Measurements from ENCODE around the gene SUCO. TPM values are rescaled to one million over a fixed set of nuclear protein-coding genes. Genes with fewer than 3 reads are reported as not detected.

Gene SUCO
- total and polyA plus RNA-seq, 2 donors, result 17.3 to 106 TPM

GRCh38 chr1:172556461-172556860 lies 23.5 kb downstream of the SUCO start:
- H3K36me3 ChIP-seq (ENCODE audit: insufficient read depth), result no peaks in the 10 kb centered on the region
- DNase-seq (ENCODE audit: extremely low spot score), result no peak
- H3K4me3 ChIP-seq (ENCODE audit: low read depth, low read length), result no peak overlapping the region
- no peak overlapping the region for H3K27ac ChIP-seq (ENCODE audit: low read depth)
- no peaks in the 10 kb centered on the region for H3K4me1 ChIP-seq (ENCODE audit: insufficient read depth)

GRCh38 chr1:172557270-172557669 lies 24.3 kb downstream of the SUCO start:
- no peak overlapping the region for H3K4me3 ChIP-seq (ENCODE audit: low read depth, low read length)
- H3K36me3 ChIP-seq (ENCODE audit: insufficient read depth), result no peaks in the 10 kb centered on the region
- WGBS, result 99% methylated on average over 1 of the region's 1 CpG
- no peaks in the 10 kb centered on the region for H3K4me1 ChIP-seq (ENCODE audit: insufficient read depth)
- no peak overlapping the region for H3K27ac ChIP-seq (ENCODE audit: low read depth)
- no peak for DNase-seq (ENCODE audit: extremely low spot score)

GRCh38 chr1:172559572-172560210 lies 26.7 kb downstream of the SUCO start:
- no peaks in the 10 kb centered on the region for H3K36me3 ChIP-seq (ENCODE audit: insufficient read depth)
- 91% methylated on average over 4 of the region's 4 CpGs for WGBS
- H3K27ac ChIP-seq (ENCODE audit: low read depth), result no peak overlapping the region
- DNase-seq (ENCODE audit: extremely low spot score), result no peak
- no peak overlapping the region for H3K4me3 ChIP-seq (ENCODE audit: low read depth, low read length)
- H3K4me1 ChIP-seq (ENCODE audit: insufficient read depth), result no peaks in the 10 kb centered on the region

- H3K4me1 ChIP-seq (ENCODE audit: insufficient read depth), result no peaks in the 10 kb centered on the region
- no peak overlapping the region for H3K4me3 ChIP-seq (ENCODE audit: low read depth, low read length)
- no peaks in the 10 kb centered on the region for H3K36me3 ChIP-seq (ENCODE audit: insufficient read depth)
- no peak overlapping the region for H3K27ac ChIP-seq (ENCODE audit: low read depth)
- DNase-seq (ENCODE audit: extremely low spot score), result no peak
- 98% methylated on average over 3 of the region's 3 CpGs for WGBS
Measured at GRCh38 chr1:172561252-172561651, 28.3 kb downstream of the SUCO start.

- Histone ChIP-seq H3K4me3 (ENCODE audit: low read depth, low read length) (no peak overlapping the region), H3K27ac (ENCODE audit: low read depth) (no peak overlapping the region), H3K4me1 (ENCODE audit: insufficient read depth) (no peaks in the 10 kb centered on the region), H3K36me3 (ENCODE audit: insufficient read depth) (no peaks in the 10 kb centered on the region)
- DNase-seq (ENCODE audit: extremely low spot score), result no peak
- WGBS, result 90% methylated on average over 5 of the region's 5 CpGs
Measured at GRCh38 chr1:172566196-172566997, 33.4 kb downstream of the SUCO start.

GRCh38 chr1:172567720-172568119 lies 34.8 kb downstream of the SUCO start:
- H3K27ac ChIP-seq (ENCODE audit: low read depth), result no peak overlapping the region
- H3K4me1 ChIP-seq (ENCODE audit: insufficient read depth), result no peaks in the 10 kb centered on the region
- H3K36me3 ChIP-seq (ENCODE audit: insufficient read depth), result no peaks in the 10 kb centered on the region
- 97% methylated on average over 3 of the region's 3 CpGs for WGBS
- no peak for DNase-seq (ENCODE audit: extremely low spot score)
- no peak overlapping the region for H3K4me3 ChIP-seq (ENCODE audit: low read depth, low read length)

GRCh38 chr1:172574080-172574479 lies 41.1 kb downstream of the SUCO start:
- no peaks in the 10 kb centered on the region for H3K36me3 ChIP-seq (ENCODE audit: insufficient read depth)
- no peaks in the 10 kb centered on the region for H3K4me1 ChIP-seq (ENCODE audit: insufficient read depth)
- no peak for DNase-seq (ENCODE audit: extremely low spot score)
- H3K27ac ChIP-seq (ENCODE audit: low read depth), result no peak overlapping the region
- H3K4me3 ChIP-seq (ENCODE audit: low read depth, low read length), result no peak overlapping the region
- 94% methylated on average over 2 of the region's 2 CpGs for WGBS

GRCh38 chr1:172578586-172578985 lies 45.6 kb downstream of the SUCO start:
- DNase-seq (ENCODE audit: extremely low spot score), result no peak
- H3K4me3 ChIP-seq (ENCODE audit: low read depth, low read length), result no peak overlapping the region
- no peaks in the 10 kb centered on the region for H3K4me1 ChIP-seq (ENCODE audit: insufficient read depth)
- 80% methylated on average over 1 of the region's 1 CpG for WGBS
- H3K36me3 ChIP-seq (ENCODE audit: insufficient read depth), result no peaks in the 10 kb centered on the region
- no peak overlapping the region for H3K27ac ChIP-seq (ENCODE audit: low read depth)

- no peak for DNase-seq (ENCODE audit: extremely low spot score)
- Histone ChIP-seq H3K4me1 (ENCODE audit: insufficient read depth) (no peaks in the 10 kb centered on the region), H3K36me3 (ENCODE audit: insufficient read depth) (no peaks in the 10 kb centered on the region), H3K27ac (ENCODE audit: low read depth) (no peak overlapping the region), H3K4me3 (ENCODE audit: low read depth, low read length) (no peak overlapping the region)
Measured at GRCh38 chr1:172581273-172581672, 48.3 kb downstream of the SUCO start.

- no peak overlapping the region for H3K4me3 ChIP-seq (ENCODE audit: low read depth, low read length)
- no peak overlapping the region for H3K27ac ChIP-seq (ENCODE audit: low read depth)
- no peaks in the 10 kb centered on the region for H3K4me1 ChIP-seq (ENCODE audit: insufficient read depth)
- no peak for DNase-seq (ENCODE audit: extremely low spot score)
- WGBS, result 52% methylated on average over 1 of the region's 1 CpG
- H3K36me3 ChIP-seq (ENCODE audit: insufficient read depth), result no peaks in the 10 kb centered on the region
Measured at GRCh38 chr1:172581779-172582178, 48.8 kb downstream of the SUCO start.

GRCh38 chr1:172582889-172583288 lies 49.9 kb downstream of the SUCO start:
- 88% methylated on average over 3 of the region's 3 CpGs for WGBS
- DNase-seq (ENCODE audit: extremely low spot score), result no peak
- no peak overlapping the region for H3K27ac ChIP-seq (ENCODE audit: low read depth)
- H3K4me3 ChIP-seq (ENCODE audit: low read depth, low read length), result no peak overlapping the region
- H3K4me1 ChIP-seq (ENCODE audit: insufficient read depth), result no peaks in the 10 kb centered on the region
- H3K36me3 ChIP-seq (ENCODE audit: insufficient read depth), result no peaks in the 10 kb centered on the region

GRCh38 chr1:172585348-172585747 lies 52.4 kb downstream of the SUCO start:
- no peak for DNase-seq (ENCODE audit: extremely low spot score)
- 40% methylated on average over 3 of the region's 3 CpGs for WGBS
- Histone ChIP-seq H3K27ac (ENCODE audit: low read depth) (no peak overlapping the region), H3K4me3 (ENCODE audit: low read depth, low read length) (no peak overlapping the region), H3K36me3 (ENCODE audit: insufficient read depth) (peaks cover 7% of the 10 kb centered on the region), H3K4me1 (ENCODE audit: insufficient read depth) (no peaks in the 10 kb centered on the region)

GRCh38 chr1:172585861-172586260 lies 52.9 kb downstream of the SUCO start:
- H3K4me3 ChIP-seq (ENCODE audit: low read depth, low read length), result no peak overlapping the region
- no peak for DNase-seq (ENCODE audit: extremely low spot score)
- no peak overlapping the region for H3K27ac ChIP-seq (ENCODE audit: low read depth)
- H3K4me1 ChIP-seq (ENCODE audit: insufficient read depth), result no peaks in the 10 kb centered on the region
- H3K36me3 ChIP-seq (ENCODE audit: insufficient read depth), result peaks cover 8% of the 10 kb centered on the region
